CD4-positive, alpha-beta T cell treated with Interleukin-1 beta for 1 hour (primary cell): ENCODE results near the gene CABP7.

ENCODE experiments used
- DNase-seq, 2 donors: peaks; one replicate each; pipeline ENCODE4 v3.0.0-alpha.2; 2020 to 2022

CABP7 gene

GRCh38 chr22:29719899-29720645, at the start of gene CABP7:
CABP7 (plus strand) TSS chr22:29720003; CDS start chr22:29720425, 422 bp downstream.
- no peak for DNase-seq

- DNase-seq, result no peak
Measured at GRCh38 chr22:29670626-29671025, 49.2 kb upstream of the CABP7 start.

- no peak for DNase-seq
Measured at GRCh38 chr22:29673361-29674066, 46.3 kb upstream of the CABP7 start.

GRCh38 chr22:29674121-29674520, 45.7 kb upstream of the CABP7 start:
- no peak for DNase-seq

GRCh38 chr22:29679316-29679715, 40.5 kb upstream of the CABP7 start:
- no peak for DNase-seq

- no peak for DNase-seq
Measured at GRCh38 chr22:29683536-29683935, 36.3 kb upstream of the CABP7 start.

GRCh38 chr22:29684244-29684643, 35.6 kb upstream of the CABP7 start:
- no peak for DNase-seq

GRCh38 chr22:29689206-29689879, 30.5 kb upstream of the CABP7 start:
- DNase-seq, result no peak

- peak; percentile 14 to 38 for DNase-seq
Measured at GRCh38 chr22:29689880-29690213, 30.0 kb upstream of the CABP7 start.

- no peak for DNase-seq
Measured at GRCh38 chr22:29690476-29690875, 29.3 kb upstream of the CABP7 start.

- no peak for DNase-seq
Measured at GRCh38 chr22:29691636-29692326, 28.0 kb upstream of the CABP7 start.

- no peak for DNase-seq
Measured at GRCh38 chr22:29692327-29692640, 27.5 kb upstream of the CABP7 start.

GRCh38 chr22:29693161-29693560, 26.6 kb upstream of the CABP7 start:
- DNase-seq, result no peak

- DNase-seq, result no peak
Measured at GRCh38 chr22:29693671-29694070, 26.1 kb upstream of the CABP7 start.

GRCh38 chr22:29695129-29695926, 24.5 kb upstream of the CABP7 start:
- no peak for DNase-seq

GRCh38 chr22:29697853-29698598, 21.8 kb upstream of the CABP7 start:
- no peak for DNase-seq

GRCh38 chr22:29700206-29700899, 19.4 kb upstream of the CABP7 start:
- DNase-seq, result no peak

GRCh38 chr22:29700900-29701154, 19.0 kb upstream of the CABP7 start:
- DNase-seq, result no peak

- peak in 1 of 2 donors; percentile 14 for DNase-seq
Measured at GRCh38 chr22:29701155-29701999, 18.4 kb upstream of the CABP7 start.
